Activated T-helper 9 cell treated with anti-CD3 and anti-CD28 coated beads, Interleukin-2, amount 50 U/mL, for 16 hours (primary cell): ENCODE measurements around the gene NPL.
A peak's percentile ranks its signal among the peaks of the same experiment; 100 is the strongest.

ENCODE experiments used
- DNase-seq: peaks from one replicate; pipeline ENCODE4 v3.0.0-alpha.2; 2020; ENCODE audit warnings: low read depth

The NPL gene, protein sequence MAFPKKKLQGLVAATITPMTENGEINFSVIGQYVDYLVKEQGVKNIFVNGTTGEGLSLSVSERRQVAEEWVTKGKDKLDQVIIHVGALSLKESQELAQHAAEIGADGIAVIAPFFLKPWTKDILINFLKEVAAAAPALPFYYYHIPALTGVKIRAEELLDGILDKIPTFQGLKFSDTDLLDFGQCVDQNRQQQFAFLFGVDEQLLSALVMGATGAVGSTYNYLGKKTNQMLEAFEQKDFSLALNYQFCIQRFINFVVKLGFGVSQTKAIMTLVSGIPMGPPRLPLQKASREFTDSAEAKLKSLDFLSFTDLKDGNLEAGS

DNA sequence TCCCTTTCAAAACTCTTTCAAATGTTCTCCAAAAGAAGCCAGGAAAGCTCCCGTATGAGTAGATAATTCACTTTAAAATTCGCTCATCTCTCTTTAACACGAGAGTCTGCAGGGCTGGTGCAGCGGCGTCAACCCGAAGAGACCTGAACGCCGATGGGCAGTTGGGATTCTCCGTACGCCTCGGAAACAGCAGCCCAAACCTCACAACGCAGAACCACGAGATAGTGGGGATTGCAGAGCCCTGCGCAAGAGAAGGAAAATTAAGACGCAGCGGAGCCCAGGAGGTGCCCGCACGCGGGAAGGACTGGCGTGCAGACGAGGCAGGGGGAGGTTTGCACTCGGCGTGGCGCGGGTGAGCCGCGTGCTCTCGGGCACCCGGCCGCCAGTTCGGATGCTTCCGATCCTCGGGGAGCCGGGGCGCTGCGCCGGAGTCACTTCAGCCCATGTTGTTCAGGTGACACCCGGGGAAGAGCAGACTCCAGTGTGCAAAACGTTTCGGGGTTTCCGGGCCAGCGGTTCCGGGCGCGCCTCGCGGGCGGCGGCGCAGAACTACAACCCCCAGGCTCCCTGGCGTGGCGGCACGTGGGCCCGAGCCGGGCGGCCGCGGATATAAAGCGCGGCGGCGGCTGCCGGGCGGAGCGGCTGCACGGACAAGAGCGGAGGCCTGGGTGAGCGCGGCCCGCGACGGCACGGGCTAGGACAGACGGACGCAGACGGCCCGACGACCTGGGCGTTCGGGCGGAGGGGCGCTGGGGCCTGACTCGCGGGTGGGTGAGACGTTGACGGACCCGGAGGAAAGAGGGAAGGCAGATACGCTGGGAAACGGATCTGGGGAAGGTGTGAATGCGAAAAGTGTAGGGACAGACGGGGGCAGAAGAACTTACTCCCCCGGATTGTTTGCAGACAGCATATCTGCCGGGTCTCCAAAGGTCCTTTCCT lies at the start of gene NPL:
Gene NPL (plus strand): TSS at position 636 of the 939 bp plus-strand sequence. CDS start 4,599 bp downstream, outside the sequence.
- peak; percentile 78 for DNase-seq

DNA sequence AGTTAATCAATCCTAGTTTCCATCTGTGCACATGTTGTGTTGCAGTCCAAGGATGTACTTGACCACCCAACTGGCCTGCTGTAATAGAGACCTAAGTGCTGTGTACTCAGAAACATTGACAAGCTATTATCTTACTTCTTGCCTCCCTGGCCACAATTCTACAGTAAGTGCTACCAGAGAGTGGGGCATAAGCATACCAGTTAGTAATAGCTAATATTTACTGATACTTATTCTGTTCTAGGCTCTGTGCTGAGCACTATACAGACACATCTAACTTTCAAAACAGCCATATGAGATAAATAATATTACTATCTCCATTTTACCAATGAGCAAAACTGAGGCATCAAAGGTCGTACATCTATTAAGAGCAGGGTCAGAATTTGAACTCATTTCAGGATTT lies 49.5 kb upstream of the NPL start:
- DNase-seq = no peak

DNA sequence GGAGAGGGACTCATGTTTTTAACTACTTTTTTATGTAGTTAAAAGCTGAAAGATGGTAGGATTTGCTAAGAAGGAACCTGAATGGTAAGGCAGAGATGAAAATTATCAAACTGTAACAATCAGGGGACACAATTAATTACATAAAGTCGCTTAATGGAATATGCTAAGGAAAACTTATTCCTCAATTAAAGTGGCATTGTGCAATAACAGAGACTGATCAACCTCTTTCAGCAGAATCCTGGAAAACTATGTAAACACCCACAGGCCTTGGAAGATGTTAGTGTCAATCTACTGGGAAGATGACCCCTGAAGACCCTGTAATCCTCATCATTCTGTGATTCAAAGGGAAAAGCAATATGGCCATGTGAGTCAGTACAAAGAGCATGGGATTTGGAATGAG lies 46.8 kb upstream of the NPL start:
- DNase-seq = no peak

DNA sequence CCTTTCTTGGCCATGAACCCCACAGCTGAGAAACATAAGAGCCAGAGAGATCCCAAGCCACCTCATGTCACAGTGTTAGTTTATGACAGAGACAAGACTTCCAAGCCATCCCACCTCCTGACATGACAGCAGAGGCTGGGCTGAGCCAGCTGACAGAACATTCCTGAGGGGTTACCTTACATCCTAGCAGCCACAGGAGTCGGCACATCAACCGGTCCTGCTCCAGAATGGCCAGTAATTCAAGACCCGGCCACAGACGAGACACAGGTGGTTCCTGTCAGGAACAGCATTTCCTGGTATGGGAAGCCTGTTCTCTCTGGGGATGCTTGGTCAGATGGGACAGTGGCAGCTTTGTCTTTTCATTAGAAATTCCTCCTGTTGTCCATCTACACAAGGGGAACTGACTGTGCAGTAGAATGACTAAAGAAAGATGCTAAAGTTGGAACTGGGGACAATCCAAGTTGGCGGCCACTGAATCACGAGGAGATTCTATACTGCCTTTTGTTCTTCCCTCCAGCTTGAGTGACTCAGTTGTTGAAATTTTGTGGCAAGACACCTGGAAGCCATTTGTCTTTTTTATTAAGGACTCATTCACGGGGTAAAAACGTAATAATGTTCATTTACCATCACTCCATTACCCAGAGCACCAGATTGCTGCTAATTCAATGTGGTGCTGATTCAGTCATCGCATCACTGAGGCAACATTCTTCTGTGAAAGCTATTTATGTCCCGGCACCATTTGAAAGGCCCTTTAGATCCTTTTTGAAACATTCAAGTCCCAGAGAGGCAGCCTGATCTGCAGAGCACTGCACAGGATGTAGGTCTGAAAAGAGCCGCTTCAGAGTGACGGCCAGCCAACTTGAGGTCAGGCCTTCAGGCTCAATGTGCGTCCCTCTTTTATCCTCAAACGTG lies 37.2 kb upstream of the NPL start:
- no peak for DNase-seq

DNA sequence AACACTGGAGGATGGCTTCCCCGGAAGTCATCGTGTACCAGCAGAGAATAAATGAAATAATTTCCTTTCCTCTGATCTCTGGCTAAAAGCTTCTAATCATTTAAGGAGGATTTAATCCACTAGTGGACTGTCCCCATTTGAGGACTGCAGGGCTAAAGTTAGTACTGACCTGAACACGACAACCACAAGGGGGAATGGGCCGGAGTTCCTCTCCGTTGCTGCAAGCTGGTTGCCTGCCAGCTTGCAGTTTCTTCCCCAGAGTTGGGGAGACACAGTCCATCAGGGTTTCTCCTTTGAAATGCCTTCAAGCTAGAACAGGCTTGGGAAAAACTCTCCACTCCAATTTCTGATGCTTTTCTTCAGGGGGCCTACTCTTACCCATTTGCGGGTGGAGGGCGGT lies 35.5 kb upstream of the NPL start:
- no peak for DNase-seq

DNA sequence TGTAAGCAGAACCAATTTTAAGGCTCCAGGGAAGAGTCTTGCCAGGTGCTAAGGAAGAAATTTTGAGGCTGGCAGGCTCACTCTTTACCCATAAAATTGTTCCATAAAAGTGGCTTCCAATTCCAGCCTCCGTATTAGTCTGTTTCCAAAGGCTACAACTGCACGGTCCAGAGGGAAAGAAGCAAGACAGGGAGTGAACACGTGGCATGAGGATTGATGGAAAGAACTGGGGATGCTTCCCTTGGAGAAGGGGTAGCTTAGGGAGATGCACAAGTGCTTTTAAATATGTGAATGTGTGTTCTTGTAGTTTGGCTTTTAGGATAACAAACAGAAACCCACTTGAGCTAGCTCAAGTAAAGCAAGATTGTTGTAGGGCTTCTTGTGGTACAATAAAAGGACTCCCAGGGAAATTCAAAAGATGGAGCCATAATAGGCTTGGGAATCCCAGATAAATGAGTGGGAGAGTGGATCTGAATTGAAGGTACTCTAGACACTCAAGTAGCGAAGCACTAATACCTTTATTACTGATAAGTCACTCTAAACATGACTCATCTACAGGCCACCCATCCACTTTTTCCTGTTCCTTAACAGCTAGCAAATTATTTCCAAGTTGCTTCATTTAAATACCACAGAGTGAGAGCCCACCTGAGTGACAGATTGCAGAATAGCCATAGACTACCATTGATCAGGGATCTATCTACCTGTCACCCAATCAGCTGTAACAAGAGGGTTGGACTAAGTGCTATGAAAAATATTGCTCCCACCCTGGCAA lies 34.8 kb upstream of the NPL start:
- no peak for DNase-seq

DNA sequence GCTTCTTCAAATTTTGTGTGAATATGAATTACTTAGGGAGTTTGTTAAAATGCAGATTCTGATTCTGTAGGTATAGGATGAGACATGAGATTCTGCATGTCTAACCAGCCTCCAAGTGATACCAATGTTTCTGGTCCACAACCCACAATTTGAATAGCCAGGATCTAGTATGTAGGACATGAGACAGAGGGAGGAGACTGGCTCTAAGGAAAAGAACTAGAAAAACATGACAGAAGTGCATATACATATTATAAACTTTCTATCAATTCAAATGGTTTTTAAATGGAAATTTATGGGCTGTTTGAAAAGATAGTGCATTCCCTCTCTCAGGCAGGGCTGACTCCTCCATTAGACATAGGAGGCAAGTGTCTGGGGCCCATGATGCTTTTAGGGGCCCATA lies 33.9 kb upstream of the NPL start:
- no peak for DNase-seq

DNA sequence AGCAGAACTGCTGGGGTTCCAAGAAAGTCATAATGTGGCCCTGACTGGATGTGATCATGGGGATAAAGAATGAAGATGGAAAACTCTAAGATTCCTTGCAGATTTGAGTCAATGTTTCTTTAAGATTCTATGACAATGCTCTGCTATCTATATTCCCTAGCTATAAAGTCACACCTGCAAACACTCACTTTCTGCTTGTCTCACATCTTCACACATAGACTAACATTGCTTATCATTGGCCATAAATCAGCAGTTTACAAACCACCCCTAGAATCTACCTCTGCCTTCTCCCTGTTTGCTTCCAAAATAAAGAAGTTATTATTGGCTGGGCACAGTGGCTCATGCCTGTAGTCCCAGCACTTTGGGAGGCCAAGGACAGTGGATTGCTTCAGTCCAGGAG lies 33.1 kb upstream of the NPL start:
- DNase-seq = no peak

DNA sequence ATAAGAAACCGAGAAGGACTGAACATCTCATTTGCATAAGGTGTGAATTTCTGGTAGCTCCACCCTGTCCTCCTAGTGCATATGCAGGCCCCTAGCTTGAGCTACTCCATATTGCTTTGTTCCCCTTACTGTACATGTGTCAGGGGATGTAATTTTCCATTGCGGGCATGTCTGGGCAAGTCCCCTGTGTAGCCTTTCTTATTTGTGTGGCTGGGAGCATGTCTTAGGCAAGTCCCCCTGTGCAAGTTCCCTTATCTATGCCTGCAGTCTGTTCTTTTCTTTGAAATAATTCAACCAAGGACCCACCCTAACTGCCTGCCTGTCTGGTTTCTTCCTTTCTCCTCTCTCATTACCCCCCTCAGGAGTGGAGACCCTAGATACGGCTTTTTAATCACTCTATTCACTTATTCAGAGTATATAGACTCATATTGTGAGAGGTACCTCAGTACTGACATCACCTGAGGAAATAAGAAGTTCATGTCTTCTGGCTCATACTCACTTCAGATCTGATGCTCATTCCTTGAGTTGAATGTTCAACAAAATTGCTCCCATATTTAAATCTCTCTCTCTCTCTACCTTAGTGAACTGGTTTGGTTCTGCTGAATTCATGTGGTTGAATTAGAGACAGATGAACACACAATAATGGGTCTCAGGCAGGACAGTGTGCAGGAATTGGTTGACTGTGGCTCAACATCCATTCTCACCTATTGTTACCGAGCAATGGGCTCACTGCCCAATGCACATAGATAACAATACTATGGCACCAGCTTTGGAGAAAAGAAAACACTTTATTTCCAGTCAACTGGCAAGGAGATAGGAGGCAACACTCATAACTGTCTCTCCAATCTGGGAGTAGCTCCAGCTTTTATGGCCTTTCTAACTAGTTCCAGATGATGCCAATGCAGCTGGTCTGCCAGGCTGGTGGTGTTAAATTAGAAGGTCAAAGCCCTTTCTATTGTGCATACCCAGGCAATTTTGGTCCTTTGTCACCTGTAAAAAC lies 27.9 kb upstream of the NPL start:
- no peak for DNase-seq

DNA sequence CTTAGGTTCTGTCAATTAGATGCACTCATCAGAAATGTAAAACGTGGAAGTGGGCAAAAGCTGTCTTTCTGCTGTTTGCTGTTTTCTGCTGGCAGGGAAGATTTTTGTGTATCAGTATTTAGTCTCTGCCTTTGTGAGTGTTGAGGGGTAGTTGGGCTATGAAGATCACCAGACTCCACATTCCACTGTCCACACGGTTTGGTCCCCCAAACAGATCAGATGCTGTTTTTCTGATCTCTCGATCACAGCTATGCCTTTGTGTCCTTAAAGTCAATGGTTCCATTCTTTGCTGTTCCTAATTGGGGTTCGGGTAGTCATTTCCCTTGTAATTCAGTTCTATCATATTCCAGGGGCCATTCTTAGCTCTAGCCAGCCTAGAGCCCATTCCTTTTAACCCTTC lies 27.0 kb upstream of the NPL start:
- no peak for DNase-seq

DNA sequence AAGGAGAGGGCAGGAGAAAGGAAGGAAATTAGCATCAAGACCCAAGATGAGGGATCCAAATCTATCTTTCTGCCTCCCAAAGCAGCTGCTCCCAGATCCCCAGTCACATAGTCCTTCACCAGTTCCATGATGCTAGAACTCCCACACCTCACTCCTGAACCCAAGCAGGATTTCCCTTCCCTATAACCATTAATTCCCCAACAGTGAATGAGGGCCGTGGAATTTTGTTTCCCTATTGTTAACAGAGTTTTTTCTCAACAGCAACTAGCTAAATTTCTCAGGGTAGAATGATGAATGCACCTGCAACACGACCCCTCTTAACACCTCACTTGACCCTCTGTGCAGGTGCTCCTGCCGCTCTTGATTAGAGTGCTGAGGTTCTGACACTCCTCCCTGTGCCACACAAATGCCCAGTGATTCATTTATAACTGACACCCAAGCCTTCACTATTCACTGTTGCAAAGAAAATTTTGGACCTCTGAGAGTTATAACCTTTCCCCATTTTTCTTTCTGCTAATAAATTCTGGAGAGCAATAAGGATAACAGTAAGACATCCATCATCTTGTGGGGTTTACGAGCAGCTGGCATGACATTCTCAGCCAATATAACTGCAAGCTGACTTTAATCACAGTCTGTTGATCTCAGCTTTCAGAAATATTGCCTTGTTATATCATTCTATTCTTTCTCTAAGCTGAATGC lies 25.4 kb upstream of the NPL start:
- DNase-seq = no peak

DNA sequence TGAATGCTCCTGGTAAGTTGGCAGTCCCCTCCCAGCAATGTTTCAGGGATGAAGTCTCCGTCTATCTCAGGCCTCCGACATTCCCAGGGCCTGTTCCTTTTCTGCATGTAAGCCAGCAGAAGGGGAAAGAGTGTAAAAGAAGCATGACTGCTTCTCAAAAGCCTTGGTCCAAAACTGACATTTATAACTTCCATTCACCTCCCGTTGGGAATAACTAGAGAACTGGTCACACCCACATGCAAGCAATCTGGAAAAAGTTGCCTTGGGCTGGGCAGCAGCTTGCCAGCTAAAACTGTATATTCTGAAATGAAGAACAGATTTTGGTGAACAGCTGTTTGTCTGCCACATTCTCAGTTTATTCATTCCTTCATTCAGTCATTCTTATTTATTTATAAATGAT lies 24.2 kb upstream of the NPL start:
- DNase-seq = no peak

DNA sequence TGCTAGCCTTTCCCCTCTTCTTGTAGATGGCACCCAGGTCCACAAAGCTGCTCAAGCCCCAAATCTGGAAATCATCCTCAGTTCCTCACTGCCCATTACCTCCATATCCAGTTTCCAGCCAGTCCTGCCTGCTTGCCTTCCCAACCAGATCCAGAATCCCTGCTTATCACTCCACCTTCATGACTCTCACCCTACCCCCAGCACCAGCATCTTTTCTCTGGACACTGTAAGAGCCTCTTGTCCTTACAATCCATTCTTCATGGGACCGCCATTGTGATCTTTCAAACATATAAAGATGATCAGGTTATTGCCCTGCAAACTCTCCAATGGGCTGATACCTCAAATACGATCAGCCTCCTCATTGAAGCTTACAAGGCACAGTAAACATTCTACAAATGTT lies 23.5 kb upstream of the NPL start:
- no peak for DNase-seq

DNA sequence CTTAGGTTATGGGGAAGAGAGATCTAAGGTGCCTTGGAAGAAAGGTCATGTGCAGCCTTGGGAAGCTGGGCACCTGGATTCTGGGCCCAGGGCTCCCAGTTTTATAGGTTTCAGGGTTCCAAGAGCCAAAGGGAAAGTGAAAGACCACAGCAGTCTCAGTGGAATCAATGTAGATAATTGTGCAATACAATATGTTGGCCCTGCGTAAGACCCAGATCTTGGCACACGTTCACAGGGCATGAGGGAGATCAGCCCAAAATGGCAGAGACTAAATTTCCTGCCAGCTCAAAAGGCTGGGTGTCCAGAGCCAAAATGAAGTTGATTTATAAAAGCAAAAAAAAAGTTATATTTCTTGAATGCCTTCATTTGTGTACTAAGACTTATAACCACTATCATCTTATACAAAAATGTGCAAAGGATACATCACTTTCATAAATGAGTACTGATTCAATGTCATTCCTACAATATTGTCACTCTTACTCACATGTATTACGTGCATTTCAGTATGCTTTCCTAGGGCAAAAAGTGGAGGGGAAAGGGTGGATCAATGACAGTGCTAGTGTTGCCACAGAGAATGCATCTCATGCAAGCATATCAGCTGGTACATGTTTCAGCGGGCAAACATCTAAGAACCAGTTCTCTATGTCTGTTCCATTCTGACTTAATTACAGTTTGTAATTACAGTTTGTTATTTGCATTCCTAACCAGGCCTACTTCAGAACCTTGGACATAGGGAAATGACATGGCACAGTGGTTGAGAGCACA lies 22.5 kb upstream of the NPL start:
- no peak for DNase-seq

DNA sequence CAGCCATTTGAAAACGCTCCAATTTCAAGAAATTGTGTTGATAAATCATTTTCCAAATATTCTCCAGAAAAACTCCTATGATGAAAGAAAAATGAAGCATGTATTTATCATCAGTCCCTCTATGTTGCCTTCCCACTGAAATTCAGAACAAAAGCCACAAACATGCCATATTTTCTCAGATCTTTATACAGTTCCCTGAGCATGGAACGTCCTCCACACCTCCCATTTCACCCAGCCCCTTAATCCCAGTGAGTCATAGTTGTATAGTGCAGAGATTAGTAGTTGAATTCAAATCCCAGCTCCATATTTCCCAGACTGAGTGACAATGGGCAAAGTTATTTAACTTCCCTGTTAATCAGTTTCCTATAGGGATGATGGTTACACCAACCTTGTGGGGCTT lies 20.6 kb upstream of the NPL start:
- no peak for DNase-seq

DNA sequence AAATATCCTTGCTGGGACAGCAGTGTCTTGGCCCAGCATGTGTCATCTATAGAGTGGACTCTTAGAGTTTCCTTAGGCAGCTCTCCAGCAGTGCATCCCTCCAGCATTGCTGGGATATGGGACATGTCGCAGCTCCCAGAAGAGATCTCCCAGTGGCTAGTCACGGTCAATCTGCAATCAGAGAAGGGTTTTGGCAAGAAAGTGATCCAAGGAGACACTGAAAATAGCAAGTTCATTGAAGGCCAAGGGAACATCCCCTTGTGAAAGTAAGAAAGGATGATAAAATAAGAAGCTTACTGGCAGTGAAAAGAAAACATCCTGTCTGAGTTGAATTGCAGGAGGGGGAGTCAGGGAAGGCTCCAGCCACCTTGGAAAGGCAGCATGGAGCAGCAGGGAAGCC lies 19.3 kb upstream of the NPL start:
- DNase-seq = no peak

DNA sequence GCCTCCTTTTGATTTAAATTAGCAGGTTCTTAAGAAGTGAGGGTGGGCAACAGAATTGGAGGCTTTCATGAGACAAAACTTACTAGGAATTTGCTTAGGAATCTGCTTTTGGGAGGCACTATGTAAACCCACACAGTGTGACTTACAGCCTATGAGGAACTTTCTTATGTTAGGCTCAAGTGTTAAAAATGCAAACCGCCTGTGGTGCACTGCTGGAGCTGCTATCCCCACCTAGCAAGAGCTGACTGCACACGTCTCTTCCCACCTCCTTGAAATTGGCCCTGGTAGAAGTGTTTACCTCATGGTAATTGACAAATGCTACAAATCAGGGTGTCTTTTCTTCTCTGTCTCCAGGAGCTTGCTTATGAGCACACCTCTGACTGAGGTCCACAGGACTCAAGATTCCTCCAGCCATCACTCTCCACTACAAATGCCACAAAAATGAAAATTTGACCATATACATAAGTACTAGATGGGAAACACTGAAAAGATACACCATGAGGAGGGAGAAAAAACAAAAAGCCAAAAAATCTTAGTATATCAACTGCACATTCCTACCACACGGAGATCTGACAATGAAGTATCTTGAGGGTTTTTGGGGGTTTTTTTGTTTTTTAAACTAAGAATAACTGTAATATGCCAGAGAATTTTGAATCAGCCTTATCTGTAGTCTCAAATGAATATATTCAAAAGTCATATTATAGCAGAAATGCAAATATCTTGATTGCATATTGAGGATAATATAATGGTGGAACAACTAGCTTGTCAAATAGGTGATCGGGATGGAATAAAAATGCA lies 18.2 kb upstream of the NPL start:
- no peak for DNase-seq

DNA sequence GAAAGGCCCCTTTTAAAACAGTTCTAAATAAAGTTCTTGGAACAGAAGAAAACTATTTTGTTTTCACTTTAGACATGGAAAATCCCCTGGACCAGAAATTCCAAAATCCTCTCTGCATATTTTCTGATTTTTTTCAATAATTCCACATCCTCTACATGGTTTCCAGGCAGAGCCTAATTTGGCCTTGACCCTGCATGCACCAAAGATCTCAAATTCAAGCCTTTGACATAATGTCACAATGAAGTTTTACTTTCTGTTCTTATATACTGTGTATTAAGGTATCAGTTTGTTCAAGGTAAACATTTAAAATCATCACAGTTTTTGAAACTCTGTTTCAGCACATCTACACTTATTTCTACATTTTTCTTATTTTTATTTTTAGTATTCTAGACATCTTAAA lies 12.2 kb upstream of the NPL start:
- no peak for DNase-seq
